HepG2 (cell line): ENCODE measurements around the gene E2F1. TPM values are rescaled to one million over a fixed set of nuclear protein-coding genes. Genes with fewer than 3 reads are reported as not detected.

ENCODE experiments used
- CCDC6 ChIP-seq: sonication (generic); formaldehyde crosslinking; IDR thresholded peaks from 2 replicates; pipeline ENCODE4 v1.8.1; 2022; ENCODE audit warnings: mild to moderate bottlenecking, missing genetic modification reagents, moderate library complexity
- GTF3A ChIP-seq: sonication (generic); formaldehyde crosslinking; conservative IDR thresholded peaks from 2 replicates; pipeline ENCODE4 v1.4.0; 2020; ENCODE audit warnings: mild to moderate bottlenecking, missing genetic modification reagents
- KLF11 ChIP-seq: IDR thresholded peaks from 2 replicates; pipeline ENCODE4 v1.6.1; 2016; ENCODE audit warnings: missing compliant biosample characterization
- MAFF ChIP-seq: IDR thresholded peaks from 2 replicates; pipeline ENCODE4 v1.6.1; 2011; ENCODE audit warnings: low read depth, low read length, improper control_type of control experiment
- MTF2 ChIP-seq: sonication (generic); formaldehyde crosslinking; IDR thresholded peaks from 2 replicates; pipeline ENCODE4 v1.5.0; 2020; ENCODE audit warnings: missing genetic modification reagents, borderline replicate concordance
- PHF5A ChIP-seq: IDR thresholded peaks from one replicate; pipeline ENCODE4 v1.6.1; 2018; ENCODE audit warnings: low read depth, missing genetic modification reagents; ENCODE audit not compliant: unreplicated experiment
- RFX5 ChIP-seq: IDR thresholded peaks from 2 replicates; pipeline ENCODE4 v1.6.1; 2011; ENCODE audit warnings: low read depth, low read length, improper control_type of control experiment
- SALL1 ChIP-seq: sonication (generic); formaldehyde crosslinking; IDR thresholded peaks from 2 replicates; pipeline ENCODE4 v1.8.0; 2022; ENCODE audit warnings: mild to moderate bottlenecking, missing genetic modification reagents
- SCMH1 ChIP-seq: sonication (generic); formaldehyde crosslinking; IDR thresholded peaks from 2 replicates; pipeline ENCODE4 v1.9.0; 2021; ENCODE audit warnings: missing genetic modification reagents, mild to moderate bottlenecking, borderline replicate concordance
- ZBTB3 ChIP-seq: sonication (generic); formaldehyde crosslinking; IDR thresholded peaks from 2 replicates; pipeline ENCODE4 v1.4.0; 2020; ENCODE audit warnings: low read depth, mild to moderate bottlenecking, moderate library complexity, missing genetic modification reagents, borderline replicate concordance
- ZMYM4 ChIP-seq: sonication (generic); formaldehyde crosslinking; IDR thresholded peaks from 2 replicates; pipeline ENCODE4 v1.8.1; 2023; ENCODE audit warnings: mild to moderate bottlenecking, missing genetic modification reagents
- ZNF274 ChIP-seq: sonication (generic); formaldehyde crosslinking; IDR thresholded peaks from 2 replicates; pipeline ENCODE4 v1.5.1; 2020; ENCODE audit warnings: mild to moderate bottlenecking, missing genetic modification reagents
- ZNF34 ChIP-seq: sonication (generic); formaldehyde crosslinking; IDR thresholded peaks from 2 replicates; pipeline ENCODE4 v1.4.0; 2020; ENCODE audit warnings: mild to moderate bottlenecking, missing genetic modification reagents, borderline replicate concordance
- ZNF549 ChIP-seq: sonication (generic); formaldehyde crosslinking; IDR thresholded peaks from 2 replicates; pipeline ENCODE4 v1.5.0; 2020; ENCODE audit warnings: missing genetic modification reagents
- ZNF616 ChIP-seq: sonication (generic); formaldehyde crosslinking; IDR thresholded peaks from 2 replicates; pipeline ENCODE4 v1.5.0; 2020; ENCODE audit warnings: low read depth, mild to moderate bottlenecking, missing genetic modification reagents
- ZNF788 ChIP-seq: sonication (generic); formaldehyde crosslinking; IDR thresholded peaks from 2 replicates; pipeline ENCODE4 v1.5.0; 2020; ENCODE audit warnings: mild to moderate bottlenecking, missing genetic modification reagents, borderline replicate concordance
- ZNF878 ChIP-seq: sonication (generic); formaldehyde crosslinking; IDR thresholded peaks from 2 replicates; pipeline ENCODE4 v1.8.1; 2023; ENCODE audit warnings: mild to moderate bottlenecking, missing genetic modification reagents, moderate library complexity
- ZSCAN9 ChIP-seq: IDR thresholded peaks from 2 replicates; pipeline ENCODE4 v1.6.1; 2016; ENCODE audit warnings: borderline replicate concordance
- polyA plus RNA-seq, 8 experiments: library from polyadenylated mRNA; depleted of rRNA in 3 of 8; stranded (reverse) in 7 of 8; unstranded in 1 of 8; fragments of >200 nt; fragmentation: Illumina TruSeq in 4 of 8; extraction: Trizol in 4 of 8; gene quantifications; 2 replicates each; pipeline versions ENCODE4 v1.2.1 to v1.2.3, GENCODE V29; 2011 to 2016; ENCODE audit warnings: low read depth in 4 of 8, missing spikeins in 1 of 8, mixed read lengths in 1 of 8; ENCODE audit not compliant: insufficient read depth in 1 of 8
- total RNA-seq, 5 experiments: library from RNA; depleted of rRNA; stranded (reverse); fragments of >200 nt; fragmentation: Illumina TruSeq; extraction: Trizol; gene quantifications; 2 replicates each; pipeline ENCODE4 v1.2.3, GENCODE V29; 2016; ENCODE audit warnings: low read depth in 1 of 5
- TF ChIP-seq, protein P1 (sequence below): sonication (generic); formaldehyde crosslinking; IDR thresholded peaks from 2 replicates; pipeline ENCODE4 v1.4.0; 2020; ENCODE audit warnings: mild to moderate bottlenecking, missing genetic modification reagents
- TF ChIP-seq, protein P2 (sequence below): sonication (generic); formaldehyde crosslinking; IDR thresholded peaks from 2 replicates; pipeline ENCODE4 v1.8.0; 2022; ENCODE audit warnings: mild to moderate bottlenecking, missing genetic modification reagents, moderate library complexity
- TF ChIP-seq, protein P3 (sequence below): IDR thresholded peaks from 2 replicates; pipeline ENCODE4 v1.6.1; 2016; ENCODE audit warnings: missing genetic modification reagents, missing compliant biosample characterization

The E2F1 gene
- total and polyA plus RNA-seq, 2 of the 13 experiments (the other 11 are each of a cell fraction or from before 2014, with no cell fraction given) = 25.5 to 39.4 TPM

DNA sequence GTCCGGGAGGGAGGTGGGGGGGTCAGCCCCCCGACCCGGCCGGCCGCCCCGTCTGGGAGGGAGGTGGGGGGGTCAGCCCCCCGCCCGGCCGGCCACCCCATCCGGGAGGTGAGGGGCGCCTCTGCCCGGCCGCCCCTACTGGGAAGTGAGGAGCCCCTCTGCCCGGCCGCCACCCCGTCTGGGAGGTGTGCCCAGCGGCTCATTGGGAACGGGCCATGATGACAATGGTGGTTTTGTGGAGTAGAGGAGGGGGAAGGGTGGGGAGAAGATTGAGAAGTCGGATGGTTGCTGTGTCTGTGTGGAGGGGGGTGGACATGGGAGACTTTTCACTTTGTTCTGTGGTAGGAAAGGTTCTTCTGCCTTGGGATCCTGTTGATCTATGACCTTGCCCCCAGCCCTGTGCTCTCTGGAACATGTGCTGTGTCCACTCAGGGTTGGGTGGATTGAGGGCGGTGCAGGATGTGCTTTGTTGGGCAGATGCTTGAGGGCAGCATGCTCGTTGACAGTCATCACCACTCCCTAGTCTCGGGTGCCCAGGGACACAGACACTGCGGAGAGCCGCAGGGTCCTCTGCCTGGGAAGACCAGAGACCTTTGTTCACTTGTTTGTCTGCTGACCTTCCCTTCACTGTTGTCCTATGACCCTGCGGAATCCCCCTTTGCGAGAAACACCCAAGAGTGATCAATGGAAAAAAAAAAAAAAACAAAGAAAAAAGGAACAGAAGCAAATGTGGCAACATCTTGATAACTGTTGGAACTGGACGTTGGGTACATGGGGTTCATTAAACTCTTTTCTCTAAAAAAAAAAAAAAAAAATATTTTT is 15.7 kb upstream of the E2F1 start (continued):
- TF ChIP-seq, protein P1, sequence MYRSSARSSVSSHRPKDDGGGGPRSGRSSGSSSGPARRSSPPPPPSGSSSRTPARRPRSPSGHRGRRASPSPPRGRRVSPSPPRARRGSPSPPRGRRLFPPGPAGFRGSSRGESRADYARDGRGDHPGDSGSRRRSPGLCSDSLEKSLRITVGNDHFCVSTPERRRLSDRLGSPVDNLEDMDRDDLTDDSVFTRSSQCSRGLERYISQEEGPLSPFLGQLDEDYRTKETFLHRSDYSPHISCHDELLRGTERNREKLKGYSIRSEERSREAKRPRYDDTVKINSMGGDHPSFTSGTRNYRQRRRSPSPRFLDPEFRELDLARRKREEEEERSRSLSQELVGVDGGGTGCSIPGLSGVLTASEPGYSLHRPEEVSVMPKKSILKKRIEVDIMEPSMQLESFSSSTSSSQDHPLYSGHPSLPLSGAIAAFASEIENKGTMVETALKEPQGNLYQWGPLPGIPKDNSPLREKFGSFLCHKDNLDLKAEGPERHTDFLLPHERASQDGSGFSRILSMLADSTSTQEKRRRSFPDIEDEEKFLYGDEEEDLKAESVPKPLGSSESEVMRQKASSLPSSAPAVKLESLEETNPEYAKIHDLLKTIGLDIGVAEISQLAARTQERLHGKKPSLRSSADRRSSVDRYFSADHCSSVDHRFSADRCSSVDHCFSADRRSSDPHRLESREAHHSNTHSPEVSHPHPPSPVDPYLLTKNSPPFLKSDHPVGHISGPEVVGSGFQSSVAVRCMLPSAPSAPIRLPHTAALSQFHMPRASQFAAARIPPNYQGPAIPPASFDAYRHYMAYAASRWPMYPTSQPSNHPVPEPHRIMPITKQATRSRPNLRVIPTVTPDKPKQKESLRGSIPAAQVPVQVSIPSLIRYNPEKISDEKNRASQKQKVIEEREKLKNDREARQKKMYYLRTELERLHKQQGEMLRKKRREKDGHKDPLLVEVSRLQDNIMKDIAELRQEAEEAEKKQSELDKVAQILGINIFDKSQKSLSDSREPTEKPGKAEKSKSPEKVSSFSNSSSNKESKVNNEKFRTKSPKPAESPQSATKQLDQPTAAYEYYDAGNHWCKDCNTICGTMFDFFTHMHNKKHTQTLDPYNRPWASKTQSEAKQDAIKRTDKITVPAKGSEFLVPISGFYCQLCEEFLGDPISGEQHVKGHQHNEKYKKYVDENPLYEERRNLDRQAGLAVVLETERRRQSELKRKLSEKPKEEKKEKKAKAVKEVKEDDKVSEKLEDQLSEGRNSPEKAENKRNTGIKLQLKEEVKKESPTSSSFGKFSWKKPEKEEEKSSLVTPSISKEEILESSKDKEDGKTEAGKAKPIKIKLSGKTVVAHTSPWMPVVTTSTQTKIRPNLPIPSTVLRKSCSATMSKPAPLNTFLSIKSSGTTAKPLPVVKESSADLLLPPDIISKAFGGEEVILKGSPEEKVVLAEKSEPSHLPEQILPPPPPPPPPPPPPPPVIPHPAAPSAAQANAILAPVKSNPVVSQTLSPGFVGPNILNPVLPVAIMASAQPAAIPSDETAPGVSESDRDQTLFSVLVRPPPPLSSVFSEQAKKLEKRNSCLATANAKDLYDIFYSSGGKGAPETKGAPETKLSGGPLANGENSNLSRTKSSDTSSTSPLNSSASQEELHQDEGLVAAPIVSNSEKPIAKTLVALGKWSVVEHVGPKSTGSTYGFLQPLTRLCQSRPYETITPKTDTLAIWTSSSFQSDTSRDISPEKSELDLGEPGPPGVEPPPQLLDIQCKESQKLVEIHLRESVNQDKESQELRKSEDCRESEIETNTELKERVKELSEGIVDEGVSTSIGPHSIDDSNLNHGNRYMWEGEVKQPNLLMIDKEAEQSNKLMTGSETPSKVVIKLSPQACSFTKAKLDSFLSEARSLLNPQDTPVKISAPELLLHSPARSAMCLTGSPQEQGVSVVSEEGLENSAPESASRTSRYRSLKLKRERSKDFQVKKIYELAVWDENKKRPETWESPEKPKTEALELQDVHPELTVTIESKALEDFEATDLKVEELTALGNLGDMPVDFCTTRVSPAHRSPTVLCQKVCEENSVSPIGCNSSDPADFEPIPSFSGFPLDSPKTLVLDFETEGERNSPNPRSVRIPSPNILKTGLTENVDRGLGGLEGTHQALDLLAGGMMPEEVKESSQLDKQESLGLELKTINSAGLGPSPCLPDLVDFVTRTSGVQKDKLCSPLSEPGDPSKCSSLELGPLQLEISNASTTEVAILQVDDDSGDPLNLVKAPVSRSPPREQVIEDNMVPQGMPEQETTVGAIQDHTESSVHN (CRISPR knock-in tag) = peak; percentile 82; the same call in 1 of the 2 replicates
- TF ChIP-seq RFX5 (no peak), ZNF878 (CRISPR knock-in tag) (no peak), SALL1 (CRISPR knock-in tag) (peak; percentile 99), ZNF788 (CRISPR knock-in tag) (peak; percentile 92; the same call in 1 of the 2 replicates), ZNF274 (CRISPR knock-in tag) (peak; percentile 54; the same call in 1 of the 2 replicates), ZBTB3 (CRISPR knock-in tag) (no peak; the same call in 1 of the 2 replicates), GTF3A (no peak), PHF5A (CRISPR knock-in tag) (no peak), ZSCAN9 (CRISPR knock-in tag) (no peak; the same call in 1 of the 2 replicates), MAFF (no peak), KLF11 (CRISPR knock-in tag) (peak; percentile 70; the same call in 1 of the 2 replicates), SCMH1 (CRISPR knock-in tag) (no peak), ZMYM4 (peak; percentile 88), CCDC6 (no peak), MTF2 (CRISPR knock-in tag) (no peak), ZNF549 (CRISPR knock-in tag) (no peak), ZNF616 (CRISPR knock-in tag) (peak; percentile 78; the same call in 1 of the 2 replicates), ZNF34 (CRISPR knock-in tag) (no peak)
- TF ChIP-seq, protein P2, sequence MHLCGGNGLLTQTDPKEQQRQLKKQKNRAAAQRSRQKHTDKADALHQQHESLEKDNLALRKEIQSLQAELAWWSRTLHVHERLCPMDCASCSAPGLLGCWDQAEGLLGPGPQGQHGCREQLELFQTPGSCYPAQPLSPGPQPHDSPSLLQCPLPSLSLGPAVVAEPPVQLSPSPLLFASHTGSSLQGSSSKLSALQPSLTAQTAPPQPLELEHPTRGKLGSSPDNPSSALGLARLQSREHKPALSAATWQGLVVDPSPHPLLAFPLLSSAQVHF (CRISPR knock-in tag) = no peak
- TF ChIP-seq, protein P3, sequence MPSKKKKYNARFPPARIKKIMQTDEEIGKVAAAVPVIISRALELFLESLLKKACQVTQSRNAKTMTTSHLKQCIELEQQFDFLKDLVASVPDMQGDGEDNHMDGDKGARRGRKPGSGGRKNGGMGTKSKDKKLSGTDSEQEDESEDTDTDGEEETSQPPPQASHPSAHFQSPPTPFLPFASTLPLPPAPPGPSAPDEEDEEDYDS (CRISPR knock-in tag) = peak; percentile 62; the same call in 1 of the 2 replicates
